ENCODE measurements around the gene EIF2AK3. TPM values are rescaled to one million over a fixed set of nuclear protein-coding genes. Genes with fewer than 3 reads are reported as not detected.

EIF2AK3 gene
- total RNA-seq: 10 to 100 TPM; 21.4 to 39.1 TPM

DNA sequence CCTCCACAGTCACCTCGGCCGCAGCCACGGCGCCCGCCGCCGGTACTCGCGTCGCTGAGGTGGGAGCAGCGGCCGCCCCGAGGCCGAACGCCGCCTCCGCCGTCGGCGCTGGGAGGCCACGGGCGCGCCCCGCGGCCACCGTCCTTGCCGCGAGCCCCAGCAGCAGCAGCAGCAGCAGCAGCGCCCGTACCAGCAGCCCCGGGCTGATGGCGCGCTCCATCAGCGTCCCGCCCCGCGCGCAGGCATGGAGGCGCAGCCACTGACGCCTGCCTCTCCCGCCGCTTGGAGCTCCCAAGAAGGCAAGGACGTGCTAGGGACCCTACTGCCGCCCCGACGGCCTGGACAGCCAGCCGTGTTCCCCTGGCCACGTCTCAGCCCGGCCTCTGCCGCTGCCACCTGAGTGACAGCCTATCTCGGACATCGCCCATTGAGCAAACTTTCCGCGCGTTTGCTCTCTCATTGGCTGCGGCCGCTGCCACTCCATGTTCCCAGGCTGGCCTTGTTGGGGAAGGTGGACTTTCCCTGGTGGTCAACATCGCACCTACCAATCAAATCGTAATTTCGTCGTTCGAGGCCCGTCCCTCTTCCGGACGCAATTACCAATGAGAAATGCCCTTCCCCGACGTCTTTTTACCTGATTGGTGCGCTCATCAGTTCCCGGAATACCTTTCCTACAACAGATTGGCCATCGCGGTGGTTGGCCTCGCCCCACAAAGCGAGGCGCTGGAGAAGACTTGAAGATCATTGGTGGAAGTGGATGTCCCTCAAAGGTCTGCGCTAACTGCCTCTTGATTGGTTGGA lies at the start of gene EIF2AK3:
Gene EIF2AK3 (minus strand): TSS at position 410 of the 801 bp plus-strand sequence. CDS start 190 bp downstream, at position 220.
- intact Hi-C loops (cut with DNase I): loop anchor here (2.0 to 10.0 kb wide), 2 partner anchors 64 to 2002 kb away; partner anchors contain the start of genes RNF103 and RPIA

DNA sequence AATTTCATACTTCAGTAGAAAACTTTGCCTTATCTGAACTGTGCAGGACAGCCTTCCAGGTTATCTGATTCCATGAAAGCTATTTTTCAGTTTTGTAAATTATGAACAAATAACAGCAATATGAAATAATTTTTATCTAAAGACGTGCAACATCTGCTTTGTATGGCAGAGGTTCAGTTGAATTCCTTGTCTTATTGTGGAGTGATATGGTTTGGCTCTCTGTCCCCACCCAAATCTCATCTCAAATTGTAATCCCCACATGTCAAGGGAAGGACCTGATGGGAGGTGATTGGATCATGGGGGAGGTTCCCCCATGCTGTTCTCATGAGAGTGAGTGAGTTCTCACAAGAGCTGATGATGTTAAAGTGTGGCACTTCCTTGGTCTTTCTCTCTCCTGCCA lies 46.1 kb upstream of the EIF2AK3 start:
- H3K4me1 ChIP-seq (replicated peaks): no peaks in the 10 kb centered on the region
- no peaks in the 10 kb centered on the region for H3K9me3 ChIP-seq
- intact Hi-C loops (cut with DNase I): no loop called here
- H3K4me3 ChIP-seq: no peak overlapping the region
- no peak for DNase-seq (ENCODE audit: low spot score)
- WGBS: 62% methylated on average over 1 of the region's 1 CpG
- H3K27ac ChIP-seq: no peak overlapping the region
- H3K36me3 ChIP-seq: no peaks in the 10 kb centered on the region
- TF ChIP-seq POLR2AphosphoS5 (IDR thresholded peaks at IDR 0.05) (no peak), POLR2A (IDR thresholded peaks at IDR 0.05) (no peak)
- TF ChIP-seq, protein P1, sequence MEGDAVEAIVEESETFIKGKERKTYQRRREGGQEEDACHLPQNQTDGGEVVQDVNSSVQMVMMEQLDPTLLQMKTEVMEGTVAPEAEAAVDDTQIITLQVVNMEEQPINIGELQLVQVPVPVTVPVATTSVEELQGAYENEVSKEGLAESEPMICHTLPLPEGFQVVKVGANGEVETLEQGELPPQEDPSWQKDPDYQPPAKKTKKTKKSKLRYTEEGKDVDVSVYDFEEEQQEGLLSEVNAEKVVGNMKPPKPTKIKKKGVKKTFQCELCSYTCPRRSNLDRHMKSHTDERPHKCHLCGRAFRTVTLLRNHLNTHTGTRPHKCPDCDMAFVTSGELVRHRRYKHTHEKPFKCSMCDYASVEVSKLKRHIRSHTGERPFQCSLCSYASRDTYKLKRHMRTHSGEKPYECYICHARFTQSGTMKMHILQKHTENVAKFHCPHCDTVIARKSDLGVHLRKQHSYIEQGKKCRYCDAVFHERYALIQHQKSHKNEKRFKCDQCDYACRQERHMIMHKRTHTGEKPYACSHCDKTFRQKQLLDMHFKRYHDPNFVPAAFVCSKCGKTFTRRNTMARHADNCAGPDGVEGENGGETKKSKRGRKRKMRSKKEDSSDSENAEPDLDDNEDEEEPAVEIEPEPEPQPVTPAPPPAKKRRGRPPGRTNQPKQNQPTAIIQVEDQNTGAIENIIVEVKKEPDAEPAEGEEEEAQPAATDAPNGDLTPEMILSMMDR (IDR thresholded peaks at IDR 0.05): no peak
- H3K27me3 ChIP-seq (replicated peaks; ENCODE audit: insufficient read depth): no peaks in the 10 kb centered on the region

More for the DNA sequence above, at the start of gene EIF2AK3:
- Histone ChIP-seq H3K27me3 (replicated peaks; ENCODE audit: insufficient read depth) (no peaks in the 10 kb centered on the region), H3K9me3 (no peaks in the 10 kb centered on the region), H3K36me3 (no peaks in the 10 kb centered on the region), H3K27ac (peak within 1 kb of the TSS; percentile 95 to 97), H3K4me1 (replicated peaks) (peaks cover 4% of the 10 kb centered on the region), H3K4me3 (peak within 1 kb of the TSS; percentile 93)
- TF ChIP-seq POLR2AphosphoS5 (IDR thresholded peaks at IDR 0.05) (peak; percentile 95), POLR2A (IDR thresholded peaks at IDR 0.05) (peak; percentile 100)
- TF ChIP-seq, protein P1 (IDR thresholded peaks at IDR 0.05): peak in 3 of 4 experiments; percentile 12 to 78 (median 46)
- under 1% methylated on average over 63 of the region's 75 CpGs for WGBS
- peak; percentile 100 for DNase-seq (ENCODE audit: low spot score)

DNA sequence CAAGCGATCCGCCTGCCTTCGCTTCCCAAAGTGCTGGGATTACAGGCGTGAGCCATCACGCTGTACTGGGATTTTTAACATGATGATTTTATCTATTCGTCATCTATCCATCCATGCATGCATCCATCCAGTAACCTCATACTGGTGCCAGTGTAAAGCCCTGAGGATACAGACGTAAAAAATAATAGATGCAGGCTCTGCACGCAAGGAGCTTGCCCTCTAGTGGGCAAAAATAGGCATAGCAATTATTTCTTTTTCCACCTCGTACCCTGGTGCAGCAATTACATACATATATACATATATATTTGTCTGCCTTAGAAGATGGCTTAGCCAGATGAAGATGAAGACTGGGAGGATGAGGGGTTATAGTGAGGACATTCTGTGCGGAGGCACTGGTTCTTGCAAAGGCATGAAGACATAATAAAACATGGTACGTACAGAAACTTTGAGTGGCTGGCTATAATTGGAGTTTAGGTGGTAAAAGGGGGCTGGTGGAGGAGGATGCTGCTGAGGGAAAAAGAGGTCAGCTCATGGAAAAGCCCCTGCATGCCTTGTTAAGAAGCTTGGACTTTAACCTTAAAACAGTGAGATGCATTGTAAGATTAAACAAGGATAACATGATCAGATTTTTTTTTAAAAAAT lies 44.6 kb upstream of the EIF2AK3 start:
- DNase-seq (ENCODE audit: low spot score): peak; percentile 8
- Histone ChIP-seq H3K9me3 (no peaks in the 10 kb centered on the region), H3K4me1 (replicated peaks) (no peaks in the 10 kb centered on the region), H3K27me3 (replicated peaks; ENCODE audit: insufficient read depth) (no peaks in the 10 kb centered on the region), H3K27ac (no peak overlapping the region), H3K4me3 (no peak overlapping the region), H3K36me3 (no peaks in the 10 kb centered on the region)
- 41% methylated on average over 11 of the region's 11 CpGs for WGBS
- TF ChIP-seq, protein P1 (IDR thresholded peaks at IDR 0.05): peak; percentile 65 to 91 (median 80)
- TF ChIP-seq POLR2AphosphoS5 (IDR thresholded peaks at IDR 0.05) (peak; percentile 17), POLR2A (IDR thresholded peaks at IDR 0.05) (no peak)
- intact Hi-C loops (cut with DNase I): no loop called here

DNA sequence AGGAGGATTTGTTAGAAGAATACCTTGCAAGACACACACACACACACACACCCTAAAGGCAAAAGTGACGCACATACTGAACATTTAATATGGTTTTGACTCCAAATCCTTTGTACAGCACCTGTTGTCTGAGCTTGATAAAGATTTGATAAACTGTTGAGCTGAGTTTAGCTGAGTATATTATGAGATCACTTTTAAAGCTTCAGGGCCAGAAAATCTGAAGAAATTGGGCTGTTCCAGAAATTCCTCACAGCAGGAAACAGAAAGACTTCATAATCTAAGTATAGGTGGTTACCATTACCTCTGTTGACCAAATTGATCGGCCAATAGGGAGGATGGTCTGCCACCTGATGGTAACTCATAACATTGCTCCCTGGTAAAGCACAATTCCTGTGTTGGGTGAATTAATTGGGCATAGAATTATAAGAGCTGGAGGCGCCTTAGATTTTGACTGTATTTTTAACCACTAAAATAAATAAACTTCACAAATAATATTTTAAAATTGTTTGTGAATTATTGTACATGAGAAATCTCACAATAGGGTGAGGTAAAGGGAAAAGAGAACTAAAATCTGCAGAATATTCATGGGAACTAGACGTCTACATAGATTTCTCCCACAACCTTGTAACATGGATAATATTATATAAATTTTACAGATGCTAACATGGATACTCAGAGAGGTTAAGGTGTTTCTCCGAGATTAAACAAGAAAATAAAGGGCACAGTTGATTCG lies 42.4 kb upstream of the EIF2AK3 start:
- intact Hi-C loops (cut with DNase I): loop anchor here (2.0 kb wide), 1 partner anchor 77 kb away; no protein-coding TSS in a partner anchor
- Histone ChIP-seq H3K27me3 (replicated peaks; ENCODE audit: insufficient read depth) (no peaks in the 10 kb centered on the region), H3K36me3 (no peaks in the 10 kb centered on the region), H3K27ac (no peak overlapping the region), H3K4me3 (no peak overlapping the region), H3K9me3 (no peaks in the 10 kb centered on the region), H3K4me1 (replicated peaks) (no peaks in the 10 kb centered on the region)
- WGBS: 67% methylated on average over 6 of the region's 6 CpGs
- no peak for TF ChIP-seq POLR2AphosphoS5 (IDR thresholded peaks at IDR 0.05)
- TF ChIP-seq, protein P1 (IDR thresholded peaks at IDR 0.05): peak; percentile 15 to 75 (median 56)
- no peak for TF ChIP-seq POLR2A (IDR thresholded peaks at IDR 0.05)
- peak; percentile 9 for DNase-seq (ENCODE audit: low spot score)
